HL-60 (cell line): ENCODE measurements around the gene LRWD1.
"Not testable (repeated sequence)": the region's sequence is repeated elsewhere in the genome, so short reads cannot be mapped to it uniquely, and the experiment has no call there.

Experiments
- DNase-seq, 2 experiments: peaks; one replicate each; pipeline ENCODE4 v3.0.0-alpha.2; 2010 to 2020; ENCODE audit warnings: low read depth in 1 of 2, low spot score in 1 of 2
- H3K27ac ChIP-seq: fragments of 250-450 bp; sonication (Bioruptor Pico); replicated peaks from 2 replicates; pipeline ENCODE4 v1.5.1; 2020; ENCODE audit warnings: mild to moderate bottlenecking, moderate library complexity
- H3K27me3 ChIP-seq: fragments of 250-450 bp; sonication (Bioruptor Pico); 2 replicates; pipeline ENCODE4 v1.5.1; 2021; ENCODE audit warnings: mild to moderate bottlenecking, moderate library complexity; ENCODE audit not compliant: insufficient read depth, poor library complexity, severe bottlenecking
- H3K4me3 ChIP-seq: replicated peaks from 2 replicates; pipeline ENCODE4 v1.5.1; 2011; ENCODE audit warnings: mild to moderate bottlenecking, control low read depth, low read length; ENCODE audit not compliant: insufficient read depth

The LRWD1 gene

DNA sequence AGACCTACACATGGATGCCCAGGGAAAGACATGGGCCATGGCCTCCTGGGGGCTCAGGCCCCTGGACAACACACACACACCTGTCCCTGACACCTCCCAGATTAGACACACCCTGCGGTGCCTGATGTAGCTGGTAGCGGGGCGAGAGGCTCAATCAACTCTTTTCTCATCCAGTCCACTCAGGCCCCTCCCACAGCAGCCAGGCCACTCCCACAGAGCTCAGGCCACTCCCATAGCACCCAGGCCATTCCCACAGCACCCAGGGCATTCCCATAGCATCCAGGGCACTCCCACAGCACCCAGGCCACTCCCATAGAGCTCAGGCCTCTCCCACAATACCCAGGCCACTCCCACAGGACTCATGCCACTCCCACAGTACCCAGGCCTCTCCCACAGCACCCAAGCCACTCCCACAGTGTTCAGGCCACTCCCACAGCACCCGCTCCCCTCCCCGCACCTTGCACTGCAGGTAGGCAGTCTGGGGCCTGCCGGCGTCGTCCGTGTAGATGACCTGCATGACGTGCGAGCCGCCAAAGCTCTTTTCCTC, 25.8 kb downstream of the LRWD1 start:
- H3K27ac ChIP-seq, H3K4me3 ChIP-seq, H3K27me3 ChIP-seq: not testable (repeated sequence)
- peak in 1 of 2 experiments; percentile 7 for DNase-seq

- H3K27ac ChIP-seq, H3K27me3 ChIP-seq, H3K4me3 ChIP-seq, DNase-seq: not testable (repeated sequence)
These were observed 28.6 kb downstream of the LRWD1 start for GRCh38 chr7:102493220-102493935.

DNA sequence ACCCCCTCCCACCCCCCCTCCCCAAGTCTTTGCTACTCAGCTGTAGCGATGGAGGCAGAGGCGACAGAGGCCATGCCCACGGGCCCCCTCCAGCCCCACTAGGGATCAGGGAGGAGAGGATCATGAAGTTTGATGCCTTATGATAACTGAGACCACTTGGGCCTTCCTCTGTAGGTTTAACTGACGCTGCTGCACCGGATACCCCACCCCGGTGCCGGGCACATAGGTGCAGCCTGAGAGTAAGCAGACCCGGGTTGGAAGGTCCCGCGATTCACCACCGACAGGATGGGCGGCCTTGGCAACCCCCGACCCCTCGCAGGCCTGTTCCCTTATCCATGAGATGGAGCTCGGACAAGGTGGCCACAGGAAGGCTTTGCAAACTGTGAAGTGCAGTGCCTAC, 29.2 kb downstream of the LRWD1 start:
- H3K27me3 ChIP-seq, H3K4me3 ChIP-seq, H3K27ac ChIP-seq, DNase-seq: not testable (repeated sequence)

DNA sequence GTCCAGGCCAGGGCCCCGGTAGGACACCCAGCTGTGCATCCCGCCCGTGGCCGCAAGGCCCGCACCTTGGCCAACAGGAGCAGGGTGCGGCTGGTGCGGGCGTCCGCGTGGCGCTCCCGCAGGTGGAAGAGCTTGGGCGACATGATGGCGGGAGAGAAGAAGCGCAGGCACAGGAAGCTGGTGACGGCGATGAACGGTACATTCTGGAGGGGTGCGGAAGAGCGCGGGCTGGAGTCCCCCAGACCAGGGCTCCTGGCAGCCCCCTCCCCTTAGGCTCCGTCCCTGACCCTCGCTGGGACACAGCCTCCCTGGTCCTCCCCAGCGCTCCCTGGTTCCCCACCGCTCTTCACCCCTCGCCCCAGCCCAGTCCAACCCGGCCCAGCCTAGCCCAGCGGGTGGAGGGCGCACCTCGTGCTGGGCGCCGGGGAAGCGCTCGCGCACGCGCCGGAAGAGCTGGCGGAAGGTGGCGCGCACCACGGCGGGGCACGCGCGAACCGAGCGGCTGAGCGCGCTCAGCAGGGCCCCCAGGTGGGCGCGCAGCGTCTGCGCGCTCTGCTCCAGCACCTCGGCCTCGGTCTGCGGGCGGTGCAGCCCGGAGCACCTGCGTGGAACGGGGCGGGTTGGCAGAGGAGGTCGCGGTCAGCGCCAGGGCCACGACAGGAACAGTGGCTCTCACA, 29.8 kb downstream of the LRWD1 start:
- not testable (repeated sequence) for H3K27me3 ChIP-seq, DNase-seq

GRCh38 chr7:102496861-102497260, 32.1 kb downstream of the LRWD1 start:
- not testable (repeated sequence) for H3K27me3 ChIP-seq, H3K27ac ChIP-seq, H3K4me3 ChIP-seq, DNase-seq

More for the DNA sequence above, 29.8 kb downstream of the LRWD1 start:
- not testable (repeated sequence) for H3K4me3 ChIP-seq, H3K27ac ChIP-seq

DNA sequence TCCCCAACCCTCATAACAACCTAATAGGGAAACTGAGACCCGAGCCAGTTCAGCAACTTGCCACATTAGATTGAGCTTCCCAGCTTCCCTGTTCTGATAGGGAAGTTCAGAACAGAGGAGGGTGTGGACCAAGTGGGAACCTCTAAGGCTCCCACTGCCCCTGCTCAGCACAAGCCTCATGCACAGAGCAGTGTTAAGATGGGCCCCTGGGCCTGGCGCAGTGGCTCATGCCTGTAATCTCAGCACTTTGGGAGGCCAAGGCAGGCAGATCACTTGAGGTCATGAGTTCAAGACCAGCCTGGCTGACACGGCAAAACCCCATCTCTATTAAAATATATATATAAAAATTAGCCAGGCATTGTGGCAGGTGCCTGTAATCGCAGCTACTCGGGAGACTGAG, 32.5 kb downstream of the LRWD1 start:
- not testable (repeated sequence) for DNase-seq, H3K4me3 ChIP-seq, H3K27me3 ChIP-seq, H3K27ac ChIP-seq

DNA sequence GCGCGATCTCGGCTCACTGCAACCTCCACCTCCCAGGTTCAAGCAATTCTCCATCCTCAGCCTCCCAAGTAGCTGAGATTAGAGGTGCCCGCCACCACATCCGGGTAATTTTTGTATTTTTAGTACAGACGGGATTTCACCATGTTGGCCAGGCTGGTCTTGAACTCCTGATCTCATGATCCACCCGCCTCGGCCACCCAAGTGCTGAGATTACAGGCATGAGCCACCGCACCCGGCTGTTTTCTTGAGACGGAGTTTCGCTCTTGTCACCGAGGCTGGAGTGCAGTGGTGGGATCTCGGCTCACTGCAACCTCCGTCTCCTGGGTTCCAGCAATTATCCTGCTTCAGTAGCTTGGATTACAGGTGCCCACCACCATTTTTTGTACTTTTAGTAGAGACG, 33.5 kb downstream of the LRWD1 start:
- not testable (repeated sequence) for H3K27ac ChIP-seq, H3K27me3 ChIP-seq, H3K4me3 ChIP-seq, DNase-seq

DNA sequence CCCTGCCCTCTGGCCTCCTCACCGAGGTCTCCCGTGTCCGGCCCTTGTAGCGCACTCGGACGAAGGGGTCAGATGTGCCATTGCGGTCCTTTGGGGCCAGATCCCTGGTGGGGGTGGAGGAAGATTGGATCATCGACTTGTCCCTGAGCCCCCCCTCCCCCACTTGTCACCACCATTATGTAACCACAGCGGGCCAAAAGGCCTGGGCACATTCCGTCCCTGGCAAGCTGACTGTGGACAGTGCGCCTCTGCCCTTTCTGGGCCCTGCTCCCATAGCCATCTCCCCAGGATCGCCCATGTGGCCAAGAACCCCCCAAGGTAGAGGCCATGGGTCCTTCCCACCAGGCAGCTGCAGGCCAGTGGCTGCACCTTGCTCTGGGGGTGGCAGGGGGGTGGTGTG, 38.4 kb downstream of the LRWD1 start:
- DNase-seq, H3K27ac ChIP-seq, H3K27me3 ChIP-seq, H3K4me3 ChIP-seq: not testable (repeated sequence)

DNA sequence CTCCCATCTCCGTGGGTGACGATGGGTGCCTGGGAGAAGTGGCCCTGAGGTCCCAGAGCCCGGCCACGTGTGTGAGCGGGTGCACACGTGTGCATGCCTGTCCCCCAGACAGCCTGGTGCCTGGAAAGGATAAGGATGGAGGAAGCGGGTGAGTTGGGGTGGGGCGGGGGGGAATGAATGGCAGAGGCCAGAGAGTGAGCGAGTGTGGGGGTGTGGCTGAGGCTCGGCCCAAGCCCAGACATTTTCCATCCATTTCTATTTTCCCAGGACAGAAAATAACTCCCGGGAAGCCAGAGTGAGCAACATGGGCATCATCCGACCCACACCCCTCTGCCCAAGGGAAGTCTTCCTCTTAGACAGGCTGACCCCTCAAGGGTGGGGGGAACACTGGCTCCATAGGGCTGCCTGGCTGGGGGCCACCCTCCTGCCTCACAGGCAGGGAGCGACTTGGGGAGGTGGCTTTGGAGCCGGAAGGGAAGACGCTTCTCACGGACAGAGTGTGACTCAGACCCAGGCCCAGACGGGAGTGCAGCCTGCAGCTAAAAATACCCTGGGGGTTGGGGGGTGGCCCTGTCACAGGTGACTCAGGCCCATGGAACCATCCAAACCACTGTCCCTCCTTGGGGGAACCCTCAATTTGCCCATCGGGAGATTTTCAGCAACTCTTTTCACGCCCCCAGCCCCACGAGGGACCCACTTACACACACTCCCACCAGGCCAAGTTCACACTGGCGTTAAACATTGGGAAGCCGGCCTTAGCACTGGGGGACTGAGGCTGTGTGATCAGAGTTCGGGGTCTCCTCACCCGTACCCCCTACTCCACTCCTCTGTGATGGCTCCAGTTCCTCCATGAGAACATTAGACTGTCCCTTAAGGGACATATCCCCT, 40.8 kb downstream of the LRWD1 start:
- not testable (repeated sequence) for DNase-seq, H3K4me3 ChIP-seq, H3K27ac ChIP-seq, H3K27me3 ChIP-seq

DNA sequence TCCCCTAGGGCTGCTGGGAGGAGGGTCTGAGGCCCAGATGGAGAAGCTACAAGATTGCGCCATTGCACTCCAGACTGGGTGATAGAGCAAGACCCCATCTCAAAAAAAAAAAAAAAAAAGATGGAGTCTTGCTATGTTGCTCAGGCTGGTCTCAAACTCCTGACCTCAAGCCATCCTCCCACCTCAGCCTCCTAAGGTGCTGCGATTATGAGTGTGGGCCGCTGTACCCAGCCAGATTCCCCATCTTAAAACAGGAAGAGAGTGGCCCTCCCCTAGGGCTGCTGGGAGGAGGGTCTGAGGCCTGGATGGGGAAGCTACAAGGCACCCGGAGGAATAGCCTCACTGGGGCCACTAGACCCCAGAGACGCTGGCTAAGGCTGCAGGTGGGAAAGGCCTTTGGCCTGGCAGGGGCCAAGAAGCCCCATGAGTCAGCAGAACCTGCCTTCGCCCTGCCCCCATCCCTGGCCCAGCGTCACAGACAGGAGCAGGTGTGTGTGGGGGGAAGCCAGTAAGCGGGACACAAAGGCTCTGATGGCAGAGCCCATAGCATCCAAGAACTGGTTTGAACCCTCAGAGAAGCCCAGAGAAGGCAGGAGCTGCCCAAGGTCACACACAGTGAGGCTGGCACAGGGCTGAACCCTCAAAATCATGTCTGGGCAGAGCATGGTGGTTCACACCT, 42.8 kb downstream of the LRWD1 start:
- not testable (repeated sequence) for H3K4me3 ChIP-seq, H3K27ac ChIP-seq, H3K27me3 ChIP-seq
- peak in 1 of 2 experiments; percentile 69 for DNase-seq

- not testable (repeated sequence) for H3K27ac ChIP-seq, H3K4me3 ChIP-seq, H3K27me3 ChIP-seq
- DNase-seq, result peak in 1 of 2 experiments; percentile 0
These were observed 45.8 kb downstream of the LRWD1 start for GRCh38 chr7:102510575-102510974.

DNA sequence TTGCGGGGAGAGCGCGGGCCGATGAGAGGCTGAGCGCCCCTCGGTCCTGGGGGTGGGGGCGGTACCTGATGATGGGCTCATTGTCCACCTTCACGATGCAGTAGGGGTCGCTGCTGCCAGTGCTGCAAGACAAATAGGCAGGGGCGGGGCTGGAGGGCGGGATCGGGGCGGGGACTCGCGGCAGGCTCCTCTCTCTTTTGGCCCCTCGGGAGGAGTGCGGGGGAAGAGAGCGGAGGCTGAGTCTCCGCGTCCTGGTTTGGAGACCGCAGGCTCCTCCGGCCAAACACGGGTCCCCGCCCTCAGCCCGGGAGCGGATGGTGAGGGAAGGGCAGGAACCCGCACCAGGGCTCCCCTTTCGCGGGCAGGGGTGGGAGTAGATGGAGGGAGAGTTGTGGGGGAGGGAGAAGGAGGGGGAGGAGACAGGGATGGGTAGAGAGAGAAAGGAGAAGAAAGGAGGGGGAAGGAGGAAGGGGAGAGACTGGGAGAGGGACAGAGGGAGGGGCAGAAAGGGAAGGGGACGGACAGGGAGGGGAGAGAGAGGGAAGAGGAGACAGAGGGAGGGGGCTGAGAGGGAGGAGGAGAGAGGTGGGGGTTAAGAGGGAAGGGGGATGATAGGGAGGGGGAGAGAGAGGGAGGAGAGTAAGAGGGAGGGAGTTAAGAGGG, 47.2 kb downstream of the LRWD1 start:
- DNase-seq, H3K27ac ChIP-seq, H3K4me3 ChIP-seq: not testable (repeated sequence)

GRCh38 chr7:102512642-102513221, 47.9 kb downstream of the LRWD1 start:
- not testable (repeated sequence) for H3K4me3 ChIP-seq, H3K27me3 ChIP-seq
- peak overlapping the region; percentile 70 for H3K27ac ChIP-seq
- peak; percentile 63 to 99 for DNase-seq

More for the DNA sequence above, 47.2 kb downstream of the LRWD1 start:
- H3K27me3 ChIP-seq, result not testable (repeated sequence)
